CD4-positive, alpha-beta T cell (primary cell): ENCODE results near the gene ZDHHC6. TPM values are rescaled to one million over a fixed set of nuclear protein-coding genes. Genes with fewer than 3 reads are reported as not detected.
"Not testable (repeated sequence)": the region's sequence is repeated elsewhere in the genome, so short reads cannot be mapped to it uniquely, and the experiment has no call there.

Experiments
- ATAC-seq: fragments of 200-7000 bp; cut with Tn5 transposase; one replicate; pipeline ENCODE4 v1.10.0; 2022; ENCODE audit warnings: mild to moderate bottlenecking; ENCODE audit not compliant: poor library complexity
- CTCF ChIA-PET: fragments of 350-600 bp; sonication (Branson Sonifier 250); formaldehyde crosslinking; loops from one replicate; lab custom pipeline; 2021; ENCODE audit warnings: antibody characterized with exemption, inconsistent platforms; lab: Charles Lee
- POLR2A ChIA-PET: fragments of 350-600 bp; sonication (Branson Sonifier 250); formaldehyde crosslinking; loops from one replicate; lab custom pipeline; 2021; ENCODE audit warnings: antibody characterized with exemption, inconsistent platforms; lab: Charles Lee
- DNase-seq, 14 experiments: peaks; one replicate each; pipeline ENCODE4 v3.0.0-alpha.2; 2013 to 2020; ENCODE audit warnings: mixed read lengths in 2 of 14
- H3K27ac ChIP-seq, 2 donors: one replicate each; pipeline versions ENCODE4 v1.5.1 to v1.7.0; 2013; ENCODE audit warnings: low read length in 2 of 2, low read depth in 1 of 2, mild to moderate bottlenecking in 1 of 2
- H3K27me3 ChIP-seq, 2 experiments: 1 replicate in 1 of 2; 2 replicates in 1 of 2; pipeline versions ENCODE4 v1.6.1 to v1.7.0; 2013; ENCODE audit warnings: low read length in 2 of 2, control low read depth in 1 of 2, mild to moderate bottlenecking in 1 of 2, moderate library complexity in 1 of 2; ENCODE audit not compliant: insufficient read depth in 2 of 2, control insufficient read depth in 1 of 2
- H3K36me3 ChIP-seq: one replicate; pipeline ENCODE4 v1.6.1; 2013; ENCODE audit warnings: low read length, control low read depth; ENCODE audit not compliant: insufficient read depth
- H3K4me1 ChIP-seq: one replicate; pipeline ENCODE4 v1.6.1; 2013; ENCODE audit warnings: low read length, control low read depth; ENCODE audit not compliant: insufficient read depth
- H3K4me3 ChIP-seq: one replicate; pipeline ENCODE4 v1.5.1; 2013; ENCODE audit warnings: mild to moderate bottlenecking, low read length, moderate library complexity
- H3K9me3 ChIP-seq, 2 experiments: 1 replicate in 1 of 2; 2 replicates in 1 of 2; pipeline versions ENCODE4 v1.6.1 to v1.7.0; 2013; ENCODE audit warnings: low read length in 2 of 2, mild to moderate bottlenecking in 2 of 2, control low read depth in 1 of 2, moderate library complexity in 1 of 2; ENCODE audit not compliant: control insufficient read depth in 1 of 2, insufficient read depth in 1 of 2
- H3K27ac Mint-ChIP-seq: one replicate; pipeline ENCODE4 v1.8.0; 2020; ENCODE audit warnings: mixed read lengths
- H3K27me3 Mint-ChIP-seq: one replicate; pipeline ENCODE4 v1.8.0; 2021; ENCODE audit warnings: mixed read lengths
- H3K36me3 Mint-ChIP-seq: one replicate; pipeline ENCODE4 v1.8.0; 2021; ENCODE audit warnings: low read depth, mixed read lengths
- H3K4me1 Mint-ChIP-seq: one replicate; pipeline ENCODE4 v1.8.0; 2021; ENCODE audit warnings: low read depth, mixed read lengths
- H3K4me3 Mint-ChIP-seq: one replicate; pipeline ENCODE4 v1.8.0; 2020; ENCODE audit warnings: mild to moderate bottlenecking, mixed read lengths
- H3K9me3 Mint-ChIP-seq: one replicate; pipeline ENCODE4 v1.8.0; 2020; ENCODE audit warnings: mixed read lengths
- CTCF ChIP-seq: fragments of 200-600 bp; IDR thresholded peaks from one replicate; pipeline ENCODE4 v1.8.0; 2022; ENCODE audit warnings: antibody characterized with exemption, mild to moderate bottlenecking
- intact Hi-C, 2 experiments: fragments of 100-400 bp; cut with DNase I in 1 of 2; cut with micrococcal nuclease in 1 of 2; formaldehyde crosslinking; loops; one replicate each; pipeline versions ENCODE4 v1.15.1 to v1.9.0; 2023 to 2025; cut with DNase I, micrococcal nuclease
- total RNA-seq, 174 experiments: library from RNA in 2 of 174; stranded (reverse) in 2 of 174; gene quantifications; one replicate each; pipeline ENCODE4 v1.2.3 and lab custom pipeline; 2021 to 2026

ZDHHC6 gene
- total RNA-seq, 2 experiments from 2014 or later, result 34.3 to 39.9 TPM

DNA sequence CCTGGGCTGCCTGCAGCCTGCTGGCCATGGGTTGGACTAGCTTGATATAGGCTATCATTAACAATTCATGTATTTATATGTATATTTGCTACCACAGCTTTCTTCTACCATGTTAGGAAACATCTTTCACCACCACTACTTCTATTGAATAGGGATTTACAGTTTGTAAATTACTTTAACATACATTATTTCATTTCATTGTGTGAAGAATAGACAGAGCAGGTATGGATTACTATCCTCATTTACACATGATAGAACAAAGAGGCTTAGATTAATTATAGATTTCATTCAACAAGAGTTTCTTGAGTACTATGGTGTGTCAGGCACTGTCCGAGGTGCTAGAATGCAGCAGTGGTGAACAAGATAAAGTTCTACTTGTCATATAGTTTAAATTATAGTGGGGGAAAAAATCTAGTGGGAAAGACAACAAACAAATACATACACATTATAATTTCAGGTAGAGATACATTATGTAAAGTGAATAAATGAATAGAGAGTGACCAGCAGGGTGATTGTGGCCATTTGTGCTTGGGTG, 20.9 kb upstream of the ZDHHC6 start:
- POLR2A ChIA-PET, result no interaction called here
- no peak overlapping the region for H3K27ac Mint-ChIP-seq

DNA sequence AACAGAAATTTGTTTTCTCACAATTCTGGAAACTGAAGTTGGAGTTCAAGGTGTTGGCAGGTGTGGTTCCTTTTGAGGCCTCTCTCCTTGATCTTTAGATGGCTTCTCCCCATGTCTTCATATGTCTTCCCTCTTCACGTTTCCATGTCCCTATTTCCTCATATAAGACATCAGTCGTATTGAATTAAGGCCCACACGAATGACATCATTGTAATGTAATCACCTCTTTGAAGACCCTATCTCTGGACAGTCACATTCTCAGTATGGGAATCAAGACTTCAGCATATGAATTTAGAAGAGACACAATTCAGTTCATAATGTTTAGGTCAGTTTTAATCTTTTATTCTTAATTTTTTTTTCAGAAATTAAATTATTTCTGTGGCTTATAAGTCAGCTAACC, 20.1 kb upstream of the ZDHHC6 start:
- Histone ChIP-seq H3K27ac (no peak overlapping the region), H3K4me1 (no peaks in the 10 kb centered on the region), H3K36me3 (peaks cover 44% of the 10 kb centered on the region), H3K27me3 (no peaks in the 10 kb centered on the region), H3K9me3 (no peaks in the 10 kb centered on the region), H3K4me3 (no peak overlapping the region)
- no peak overlapping the region for H3K4me3 Mint-ChIP-seq
- no peak for TF ChIP-seq CTCF
- POLR2A ChIA-PET, result no interaction called here
- CTCF ChIA-PET, result no interaction called here
- no peak overlapping the region for H3K27ac Mint-ChIP-seq
- ATAC-seq (no peak), DNase-seq (no peak)
- no peaks in the 10 kb centered on the region for H3K27me3 Mint-ChIP-seq
- peaks cover 47% of the 10 kb centered on the region for H3K36me3 Mint-ChIP-seq
- intact Hi-C loops, result no loop called here
- peaks cover 2% of the 10 kb centered on the region for H3K4me1 Mint-ChIP-seq
- H3K9me3 Mint-ChIP-seq, result no peaks in the 10 kb centered on the region

More for the DNA sequence above, 20.9 kb upstream of the ZDHHC6 start:
- DNase-seq (no peak), ATAC-seq (no peak)
- H3K4me3 ChIP-seq, result no peak overlapping the region
- Mint-ChIP-seq H3K27me3 (no peaks in the 10 kb centered on the region), H3K4me1 (peaks cover 6% of the 10 kb centered on the region), H3K9me3 (no peaks in the 10 kb centered on the region), H3K36me3 (peaks cover 46% of the 10 kb centered on the region), H3K4me3 (no peak overlapping the region)
- no peak for TF ChIP-seq CTCF
- no peak overlapping the region for H3K27ac ChIP-seq
- CTCF ChIA-PET, result no interaction called here
- H3K9me3 ChIP-seq, result no peaks in the 10 kb centered on the region
- no peaks in the 10 kb centered on the region for H3K27me3 ChIP-seq
- peaks cover 38% of the 10 kb centered on the region for H3K36me3 ChIP-seq
- H3K4me1 ChIP-seq, result peaks cover 2% of the 10 kb centered on the region
- intact Hi-C loops, result no loop called here

- Mint-ChIP-seq H3K4me3 (no peak overlapping the region), H3K27me3 (no peaks in the 10 kb centered on the region), H3K4me1 (no peaks in the 10 kb centered on the region), H3K9me3 (no peaks in the 10 kb centered on the region), H3K36me3 (peaks cover 59% of the 10 kb centered on the region), H3K27ac (no peak overlapping the region)
- no peak for ATAC-seq
- DNase-seq, result no peak
- intact Hi-C loops, result no loop called here
- Histone ChIP-seq H3K27ac (no peak overlapping the region), H3K9me3 (no peaks in the 10 kb centered on the region), H3K27me3 (no peaks in the 10 kb centered on the region), H3K36me3 (peaks cover 57% of the 10 kb centered on the region), H3K4me3 (no peak overlapping the region), H3K4me1 (no peaks in the 10 kb centered on the region)
- ChIA-PET POLR2A (interaction anchor here (1.0 kb wide), 1 partner anchor 18 kb away, joined by 3 read pairs; the partner anchor contains the start of genes VTI1A and ZDHHC6), CTCF (no interaction called here)
- no peak for TF ChIP-seq CTCF
Measured at GRCh38 chr10:112465299-112465883, 18.7 kb upstream of the ZDHHC6 start.

GRCh38 chr10:112464074-112464473, 17.4 kb upstream of the ZDHHC6 start:
- H3K9me3 Mint-ChIP-seq, H3K9me3 ChIP-seq, intact Hi-C loops, DNase-seq, CTCF ChIA-PET, H3K27me3 Mint-ChIP-seq, H3K4me1 ChIP-seq, H3K4me3 ChIP-seq, ATAC-seq, H3K4me3 Mint-ChIP-seq, H3K27ac ChIP-seq, H3K27ac Mint-ChIP-seq, H3K27me3 ChIP-seq, H3K4me1 Mint-ChIP-seq: not testable (repeated sequence)
- peaks cover 63% of the 10 kb centered on the region for H3K36me3 Mint-ChIP-seq
- POLR2A ChIA-PET, result interaction anchor here (1.0 to 1.2 kb wide), 2 partner anchors 15 to 17 kb away, joined by 4 to 6 read pairs; partner anchors contain the start of genes VTI1A and ZDHHC6
- peaks cover 57% of the 10 kb centered on the region for H3K36me3 ChIP-seq
